Right lobe of liver (tissue), 6 donors: ENCODE results near the gene GRAMD4. TPM values are rescaled to one million over a fixed set of nuclear protein-coding genes. Genes with fewer than 3 reads are reported as not detected.
"Not testable (repeated sequence)": the region's sequence is repeated elsewhere in the genome, so short reads cannot be mapped to it uniquely, and the experiment has no call there.

Source experiments
- ATAC-seq, 4 donors: fragments of 200-7000 bp; cut with Tn5 transposase; one replicate each; pipeline ENCODE4 v1.9.1; 2020; ENCODE audit warnings: mild to moderate bottlenecking in 4 of 4, moderate library complexity in 4 of 4
- DNase-seq, 3 donors: peaks; one replicate each; pipeline ENCODE4 v3.0.0-alpha.2; 2020
- H3K27ac ChIP-seq, 3 donors: fragments of 200-600 bp; one replicate each; pipeline ENCODE4 v1.8.0; 2022
- H3K27me3 ChIP-seq, 2 donors: fragments of 200-600 bp; one replicate each; pipeline ENCODE4 v1.8.0; 2022
- H3K36me3 ChIP-seq, 4 donors: fragments of 200-600 bp; sonication (generic) in 1 of 4; one replicate each; pipeline versions ENCODE4 v1.5.1 to v1.8.0; 2017 to 2022; ENCODE audit warnings: control low read depth in 1 of 4
- H3K4me1 ChIP-seq, 4 donors: fragments of 200-600 bp; sonication (generic) in 1 of 4; one replicate each; pipeline versions ENCODE4 v1.5.1 to v1.8.0; 2017 to 2022; ENCODE audit warnings: control low read depth in 1 of 4
- H3K4me3 ChIP-seq, 3 donors: fragments of 200-600 bp; one replicate each; pipeline ENCODE4 v1.8.0; 2022
- H3K9me3 ChIP-seq, 4 donors: fragments of 200-600 bp; sonication (generic) in 1 of 4; one replicate each; pipeline versions ENCODE4 v1.5.1 to v1.8.0; 2017 to 2022; ENCODE audit warnings: control low read depth in 1 of 4
- CTCF ChIP-seq, 4 donors: fragments of 200-600 bp in 3 of 4; fragments of 450-650 bp in 1 of 4; IDR thresholded peaks; one replicate each; pipeline versions ENCODE4 v1.5.1 to v1.8.0; 2016 to 2022; ENCODE audit warnings: antibody characterized with exemption in 4 of 4, mild to moderate bottlenecking in 2 of 4
- POLR2A ChIP-seq: fragments of 450-650 bp; IDR thresholded peaks from one replicate; pipeline ENCODE4 v1.6.1; 2017; ENCODE audit warnings: antibody characterized with exemption, mild to moderate bottlenecking
- WGBS: methylation state at CpG from one replicate; pipeline ENCODE4 v1.1.6; 2018; ENCODE audit warnings: low coverage, low lambda C conversion rate; ENCODE audit not compliant: insufficient coverage; ENCODE audit errors: missing lambda C conversion rate; 5-methylcytosine and 5-hydroxymethylcytosine counted together
- intact Hi-C, 2 donors: fragments of 100-400 bp; cut with DNase I; formaldehyde crosslinking; loops; one replicate each; pipeline versions ENCODE4 v1.11.2 to v1.14.1; 2022
- total RNA-seq, 6 experiments: library from RNA; depleted of rRNA in 2 of 6; stranded (reverse); fragments of >200 nt in 2 of 6; fragmentation: NEBNext Ultra II Directional in 3 of 6; extraction: Animal tissue kit (Norgen Biotek cat#: 25700) in 3 of 6; gene quantifications; one replicate each; pipeline versions ENCODE4 v1.1.0 to v1.2.4, GENCODE V29; 2016 to 2023
- donor health status: DM: no; HTN: yes; CAD: no.
- donor health status: DM: no; HTN: no; CAD: no.
- donor health status: DM: no; HTN: no; CAD: no.
- donor health status: DM: no; HTN: yes; CAD: no.
- donor health status: DM: no; HTN: yes; CAD: no.

Gene GRAMD4
- total RNA-seq, 6 experiments from 2014 or later = 29.7 to 72.0 (median 34.8) TPM

- Histone ChIP-seq H3K4me3 (no peak overlapping the region), H3K9me3 (no peaks in the 10 kb centered on the region), H3K27ac (no peak overlapping the region), H3K36me3 (no peaks in the 10 kb centered on the region), H3K27me3 (no peaks in the 10 kb centered on the region), H3K4me1 (peaks cover 0 to 37% (median 14%) of the 10 kb centered on the region in 4 donors)
- 57% methylated on average over 4 of the region's 10 CpGs for WGBS
- peak in 1 of 3 donors; percentile 69 for DNase-seq
- intact Hi-C loops = no loop called here
- ATAC-seq = peak; percentile 35 to 48 (median 40)
- TF ChIP-seq CTCF (IDR thresholded peaks at IDR 0.05) (no peak), POLR2A (no peak)
Observed at GRCh38 chr22:46646531-46647215, 26.5 kb downstream of the GRAMD4 start.

- H3K27ac ChIP-seq, H3K27me3 ChIP-seq, H3K36me3 ChIP-seq, DNase-seq, ATAC-seq, intact Hi-C loops, H3K4me3 ChIP-seq, H3K9me3 ChIP-seq: not testable (repeated sequence)
- H3K4me1 ChIP-seq = peaks cover 0 to 53% (median 24%) of the 10 kb centered on the region in 4 donors
- WGBS = 95% methylated on average over 2 of the region's 2 CpGs
Observed at GRCh38 chr22:46648225-46648820, 28.1 kb downstream of the GRAMD4 start.

- TF ChIP-seq POLR2A = peak; percentile 42
- no peak for TF ChIP-seq CTCF (IDR thresholded peaks at IDR 0.05)
- H3K4me3 ChIP-seq = peak overlapping the region in 2 of 3 donors; percentile 1 to 12
- H3K4me1 ChIP-seq = peaks cover 0 to 63% (median 27%) of the 10 kb centered on the region in 4 donors
- no peaks in the 10 kb centered on the region for H3K9me3 ChIP-seq
- no peaks in the 10 kb centered on the region for H3K36me3 ChIP-seq
- intact Hi-C loops = loop anchor here in 1 of 2 donors (10.0 kb wide), 1 partner anchor 75 kb away; no protein-coding TSS in a partner anchor
- no peaks in the 10 kb centered on the region for H3K27me3 ChIP-seq
- DNase-seq (peak in 2 of 3 donors; percentile 74 to 85), ATAC-seq (peak; percentile 54 to 70 (median 62))
- 20% methylated on average over 13 of the region's 25 CpGs for WGBS
- H3K27ac ChIP-seq = peak overlapping the region; percentile 77 to 90 (median 78)
Observed at GRCh38 chr22:46649141-46650077, 29.2 kb downstream of the GRAMD4 start.

GRCh38 chr22:46650078-46650810, 30.1 kb downstream of the GRAMD4 start:
- no peaks in the 10 kb centered on the region for H3K36me3 ChIP-seq
- H3K4me1 ChIP-seq = peaks cover 0 to 63% (median 27%) of the 10 kb centered on the region in 4 donors
- ATAC-seq = no peak
- peak overlapping the region in 1 of 3 donors; percentile 12 for H3K4me3 ChIP-seq
- no peaks in the 10 kb centered on the region for H3K9me3 ChIP-seq
- WGBS = 77% methylated on average over 6 of the region's 25 CpGs
- no peak for TF ChIP-seq CTCF (IDR thresholded peaks at IDR 0.05)
- no peak for TF ChIP-seq POLR2A
- intact Hi-C loops = loop anchor here in 1 of 2 donors (10.0 kb wide), 1 partner anchor 75 kb away; no protein-coding TSS in a partner anchor
- H3K27me3 ChIP-seq = no peaks in the 10 kb centered on the region
- peak overlapping the region; percentile 77 to 90 (median 78) for H3K27ac ChIP-seq
- no peak for DNase-seq
